GM12892 (cell line): ENCODE results near the gene NAIF1.

Source experiments
- POLR2A ChIP-seq: IDR thresholded peaks from 2 replicates; pipeline ENCODE4 v1.6.1; 2011; ENCODE audit warnings: low read depth, low read length, control low read depth
- POLR2AphosphoS5 ChIP-seq: IDR thresholded peaks from 2 replicates; pipeline ENCODE4 v1.6.1; 2011; ENCODE audit warnings: low read depth, low read length, control low read depth
- TAF1 ChIP-seq: IDR thresholded peaks from 2 replicates; pipeline ENCODE4 v1.6.1; 2011; ENCODE audit warnings: low read depth, mild to moderate bottlenecking, control low read depth, low read length, borderline replicate concordance

GRCh38 chr9:128085943-128086342 is 18.8 kb upstream of the NAIF1 start:
- no peak for TF ChIP-seq TAF1
- no peak for TF ChIP-seq POLR2A
- no peak for TF ChIP-seq POLR2AphosphoS5
